OCI-LY1 (cell line): ENCODE data around the gene HOXD10.

Experiments used
- EZH2 ChIP-seq: fragments of 200-600 bp; sonication (generic), shearing (Covaris generic); IDR thresholded peaks from 2 replicates; pipeline ENCODE4 v1.8.0; 2017; ENCODE audit warnings: borderline replicate concordance, mixed run types, mild to moderate bottlenecking, antibody characterized with exemption, low read length, moderate library complexity, mixed read lengths
- TF ChIP-seq, protein P1 (sequence below): fragments of 200-600 bp; sonication (generic), shearing (Covaris generic); IDR thresholded peaks from 2 replicates; pipeline ENCODE4 v1.5.1; 2017; ENCODE audit warnings: mild to moderate bottlenecking, antibody characterized with exemption, low read length, moderate library complexity, mixed read lengths

DNA sequence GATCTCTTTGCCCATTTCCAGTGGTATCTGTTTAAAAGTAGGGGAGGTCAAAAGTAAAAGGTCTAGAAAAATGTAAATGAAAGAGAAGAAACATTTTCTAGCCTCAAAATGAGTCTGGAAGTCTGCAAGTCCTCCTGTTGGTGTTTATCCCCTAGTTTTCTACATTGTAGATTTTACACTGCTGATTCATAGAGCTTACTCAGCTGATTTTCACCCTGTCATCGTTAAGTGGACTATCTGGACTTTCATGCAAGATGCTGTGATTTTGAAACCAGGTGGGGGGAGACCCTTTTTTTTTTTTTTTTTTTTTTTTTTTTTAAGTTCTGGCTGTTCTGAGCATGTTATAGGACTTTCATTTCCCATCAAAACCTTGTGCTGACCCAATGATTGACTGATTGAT, 50.8 kb downstream of the HOXD10 start:
- TF ChIP-seq, protein P1, sequence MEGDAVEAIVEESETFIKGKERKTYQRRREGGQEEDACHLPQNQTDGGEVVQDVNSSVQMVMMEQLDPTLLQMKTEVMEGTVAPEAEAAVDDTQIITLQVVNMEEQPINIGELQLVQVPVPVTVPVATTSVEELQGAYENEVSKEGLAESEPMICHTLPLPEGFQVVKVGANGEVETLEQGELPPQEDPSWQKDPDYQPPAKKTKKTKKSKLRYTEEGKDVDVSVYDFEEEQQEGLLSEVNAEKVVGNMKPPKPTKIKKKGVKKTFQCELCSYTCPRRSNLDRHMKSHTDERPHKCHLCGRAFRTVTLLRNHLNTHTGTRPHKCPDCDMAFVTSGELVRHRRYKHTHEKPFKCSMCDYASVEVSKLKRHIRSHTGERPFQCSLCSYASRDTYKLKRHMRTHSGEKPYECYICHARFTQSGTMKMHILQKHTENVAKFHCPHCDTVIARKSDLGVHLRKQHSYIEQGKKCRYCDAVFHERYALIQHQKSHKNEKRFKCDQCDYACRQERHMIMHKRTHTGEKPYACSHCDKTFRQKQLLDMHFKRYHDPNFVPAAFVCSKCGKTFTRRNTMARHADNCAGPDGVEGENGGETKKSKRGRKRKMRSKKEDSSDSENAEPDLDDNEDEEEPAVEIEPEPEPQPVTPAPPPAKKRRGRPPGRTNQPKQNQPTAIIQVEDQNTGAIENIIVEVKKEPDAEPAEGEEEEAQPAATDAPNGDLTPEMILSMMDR = no peak
- TF ChIP-seq EZH2 = no peak
